ENCODE measurements around the gene DNM3. TPM values are rescaled to one million over a fixed set of nuclear protein-coding genes. Genes with fewer than 3 reads are reported as not detected.

Gene DNM3
- total RNA-seq, 1 experiment from 2014 or later = 0.71 TPM

GRCh38 chr1:172373864-172374263 lies 532.6 kb downstream of the DNM3 start:
- BruUV-seq (replicated peaks) = no TSS peak
- H3K27ac ChIP-seq (ENCODE audit: low read depth, low read length, poor library complexity, severe bottlenecking) = no peak overlapping the region
- TF ChIP-seq CTCF (conservative IDR thresholded peaks at IDR 0.05; ENCODE audit: low read depth, low read length) (no peak), EZH2 (IDR thresholded peaks at IDR 0.05; ENCODE audit: borderline replicate concordance, low read depth, low read length, poor library complexity, severe bottlenecking) (no peak)
- no peaks in the 10 kb centered on the region for H3K9me3 ChIP-seq (ENCODE audit: low read depth, low read length, poor library complexity, severe bottlenecking)
- H3K36me3 ChIP-seq (ENCODE audit: insufficient read depth, low read length, poor library complexity, severe bottlenecking) = no peaks in the 10 kb centered on the region
- ChIA-PET POLR2A (ENCODE audit: low non-redundant PET) (no interaction called here), CTCF (no interaction called here)
- H3K27me3 ChIP-seq (replicated peaks; ENCODE audit: insufficient read depth, low read depth, low read length, poor library complexity) = no peaks in the 10 kb centered on the region
- H3K4me3 ChIP-seq (ENCODE audit: low read depth, low read length, poor library complexity, severe bottlenecking) = no peak overlapping the region
- intact Hi-C loops (cut with micrococcal nuclease; ENCODE audit: unreplicated experiment) = no loop called here
- peaks cover 22% of the 10 kb centered on the region for H3K4me1 ChIP-seq (ENCODE audit: insufficient read depth, low read length, poor library complexity, severe bottlenecking)
- no peak for DNase-seq (ENCODE audit: low spot score)

GRCh38 chr1:172375211-172375631 lies 533.9 kb downstream of the DNM3 start:
- H3K36me3 ChIP-seq (ENCODE audit: insufficient read depth, low read length, poor library complexity, severe bottlenecking) = no peaks in the 10 kb centered on the region
- H3K27ac ChIP-seq (ENCODE audit: low read depth, low read length, poor library complexity, severe bottlenecking) = no peak overlapping the region
- intact Hi-C loops (cut with micrococcal nuclease; ENCODE audit: unreplicated experiment) = no loop called here
- peaks cover 35% of the 10 kb centered on the region for H3K4me1 ChIP-seq (ENCODE audit: insufficient read depth, low read length, poor library complexity, severe bottlenecking)
- no peak overlapping the region for H3K4me3 ChIP-seq (ENCODE audit: low read depth, low read length, poor library complexity, severe bottlenecking)
- no TSS peak for BruUV-seq (replicated peaks)
- DNase-seq (ENCODE audit: low spot score) = no peak
- H3K27me3 ChIP-seq (replicated peaks; ENCODE audit: insufficient read depth, low read depth, low read length, poor library complexity) = no peaks in the 10 kb centered on the region
- ChIA-PET POLR2A (ENCODE audit: low non-redundant PET) (no interaction called here), CTCF (no interaction called here)
- TF ChIP-seq CTCF (conservative IDR thresholded peaks at IDR 0.05; ENCODE audit: low read depth, low read length) (no peak), EZH2 (IDR thresholded peaks at IDR 0.05; ENCODE audit: borderline replicate concordance, low read depth, low read length, poor library complexity, severe bottlenecking) (no peak)
- H3K9me3 ChIP-seq (ENCODE audit: low read depth, low read length, poor library complexity, severe bottlenecking) = no peaks in the 10 kb centered on the region

DNA sequence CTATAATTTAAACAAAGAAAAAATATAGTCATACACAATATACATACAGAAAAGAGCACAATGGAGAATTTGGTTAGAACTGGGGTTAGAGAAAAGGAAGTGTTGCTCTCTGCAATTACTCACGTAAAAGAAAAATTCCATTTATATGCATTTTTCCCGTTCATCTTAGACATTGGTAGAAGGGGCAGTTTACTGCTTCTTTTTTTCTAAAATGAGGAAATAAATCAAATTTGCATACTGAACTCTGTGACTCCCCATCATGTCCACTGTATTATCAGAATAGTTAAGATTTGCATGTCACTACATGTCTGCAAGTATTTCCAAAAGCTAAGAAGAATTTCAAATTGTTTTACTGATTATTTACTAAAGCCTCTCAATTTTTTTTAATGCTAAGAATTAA lies 535.1 kb downstream of the DNM3 start:
- no peak overlapping the region for H3K27ac ChIP-seq (ENCODE audit: low read depth, low read length, poor library complexity, severe bottlenecking)
- DNase-seq (ENCODE audit: low spot score) = no peak
- H3K4me3 ChIP-seq (ENCODE audit: low read depth, low read length, poor library complexity, severe bottlenecking) = no peak overlapping the region
- peaks cover 46% of the 10 kb centered on the region for H3K4me1 ChIP-seq (ENCODE audit: insufficient read depth, low read length, poor library complexity, severe bottlenecking)
- BruUV-seq (replicated peaks) = no TSS peak
- POLR2A ChIA-PET (ENCODE audit: low non-redundant PET) = no interaction called here
- no peaks in the 10 kb centered on the region for H3K36me3 ChIP-seq (ENCODE audit: insufficient read depth, low read length, poor library complexity, severe bottlenecking)
- H3K27me3 ChIP-seq (replicated peaks; ENCODE audit: insufficient read depth, low read depth, low read length, poor library complexity) = no peaks in the 10 kb centered on the region
- no peaks in the 10 kb centered on the region for H3K9me3 ChIP-seq (ENCODE audit: low read depth, low read length, poor library complexity, severe bottlenecking)
- TF ChIP-seq EZH2 (IDR thresholded peaks at IDR 0.05; ENCODE audit: borderline replicate concordance, low read depth, low read length, poor library complexity, severe bottlenecking) (no peak), CTCF (conservative IDR thresholded peaks at IDR 0.05; ENCODE audit: low read depth, low read length) (no peak)
- intact Hi-C loops (cut with micrococcal nuclease; ENCODE audit: unreplicated experiment) = no loop called here
- CTCF ChIA-PET = no interaction called here

Data from A673 (cell line).